HuH-7 (cell line): ENCODE data around the gene OR52A5.
"Not testable (repeated sequence)": the region's sequence is repeated elsewhere in the genome, so short reads cannot be mapped to it uniquely, and the experiment has no call there.

ENCODE experiments used
- DNase-seq: peaks from one replicate; pipeline ENCODE4 v3.0.0; 2011; ENCODE audit warnings: low spot score

The OR52A5 gene

GRCh38 chr11:5137996-5138395 is at the start of gene OR52A5:
OR52A5 (minus strand) TSS chr11:5138356; CDS start chr11:5132642, 5,714 bp downstream.
- DNase-seq: no peak

GRCh38 chr11:5178046-5178837 is 40.1 kb upstream of the OR52A5 start:
- no peak for DNase-seq

- no peak for DNase-seq
These were observed 36.8 kb upstream of the OR52A5 start for GRCh38 chr11:5174934-5175333.

- no peak for DNase-seq
These were observed 33.7 kb upstream of the OR52A5 start for GRCh38 chr11:5171856-5172255.

GRCh38 chr11:5165898-5166297 is 27.7 kb upstream of the OR52A5 start:
- not testable (repeated sequence) for DNase-seq

- not testable (repeated sequence) for DNase-seq
These were observed 26.7 kb upstream of the OR52A5 start for GRCh38 chr11:5164807-5165206.

GRCh38 chr11:5161045-5161444 is 22.9 kb upstream of the OR52A5 start:
- DNase-seq: not testable (repeated sequence)

- not testable (repeated sequence) for DNase-seq
These were observed 22.1 kb upstream of the OR52A5 start for GRCh38 chr11:5160217-5160616.

- DNase-seq: no peak
These were observed 21.6 kb upstream of the OR52A5 start for GRCh38 chr11:5159806-5160205.

- no peak for DNase-seq
These were observed 16.5 kb upstream of the OR52A5 start, which contains the start of gene OR52A1 for GRCh38 chr11:5154657-5155056. OR52A1 (minus strand) TSS chr11:5154757; CDS start chr11:5152369, 2,388 bp downstream.

- DNase-seq: no peak
These were observed 15.6 kb upstream of the OR52A5 start for GRCh38 chr11:5153574-5154431.

- DNase-seq: no peak
These were observed 13.6 kb upstream of the OR52A5 start for GRCh38 chr11:5151713-5152153.

GRCh38 chr11:5144206-5144605 is 6.0 kb upstream of the OR52A5 start:
- DNase-seq: not testable (repeated sequence)

GRCh38 chr11:5137014-5137413 is 1.1 kb downstream of the OR52A5 start:
- DNase-seq: no peak

GRCh38 chr11:5136261-5136660 is 1.9 kb downstream of the OR52A5 start:
- no peak for DNase-seq

- no peak for DNase-seq
These were observed 6.4 kb downstream of the OR52A5 start for GRCh38 chr11:5131584-5132335.

- DNase-seq: no peak
These were observed 8.7 kb downstream of the OR52A5 start for GRCh38 chr11:5129457-5129877.

GRCh38 chr11:5124891-5125620 is 13.1 kb downstream of the OR52A5 start:
- DNase-seq: no peak

- peak; percentile 27 for DNase-seq
These were observed 14.2 kb downstream of the OR52A5 start for GRCh38 chr11:5123802-5124521.

GRCh38 chr11:5118893-5119292 is 19.3 kb downstream of the OR52A5 start:
- DNase-seq: no peak

GRCh38 chr11:5117588-5117987 is 20.6 kb downstream of the OR52A5 start:
- no peak for DNase-seq
